Activated CD8-positive, alpha-beta memory T cell treated with anti-CD3 and anti-CD28 coated beads, Interleukin-2, amount 50 U/mL, for 48 hours (primary cell): Measurements from ENCODE around the gene GTPBP3.

Experiments
- DNase-seq: peaks from one replicate; pipeline ENCODE4 v3.0.0-alpha.2; 2020

The GTPBP3 gene

DNA sequence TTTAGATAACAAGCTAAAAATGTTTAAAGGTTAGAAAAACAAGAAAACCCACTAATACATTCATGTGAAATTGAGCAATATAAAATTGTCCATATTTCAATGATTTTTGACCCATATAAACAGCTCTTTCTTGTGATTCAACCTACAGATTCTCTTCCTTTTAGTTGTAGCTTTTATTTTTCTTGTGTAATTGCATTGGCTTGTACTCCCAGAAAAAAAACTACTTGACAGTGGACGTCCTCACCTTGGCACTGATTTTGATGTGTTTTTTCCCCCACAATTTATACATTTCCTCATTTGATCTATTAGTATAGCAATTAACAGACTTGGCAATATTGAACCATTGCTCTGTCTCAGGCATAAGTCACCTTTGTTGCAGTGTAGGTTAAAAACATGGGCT lies 51.9 kb downstream of the GTPBP3 start:
- no peak for DNase-seq

DNA sequence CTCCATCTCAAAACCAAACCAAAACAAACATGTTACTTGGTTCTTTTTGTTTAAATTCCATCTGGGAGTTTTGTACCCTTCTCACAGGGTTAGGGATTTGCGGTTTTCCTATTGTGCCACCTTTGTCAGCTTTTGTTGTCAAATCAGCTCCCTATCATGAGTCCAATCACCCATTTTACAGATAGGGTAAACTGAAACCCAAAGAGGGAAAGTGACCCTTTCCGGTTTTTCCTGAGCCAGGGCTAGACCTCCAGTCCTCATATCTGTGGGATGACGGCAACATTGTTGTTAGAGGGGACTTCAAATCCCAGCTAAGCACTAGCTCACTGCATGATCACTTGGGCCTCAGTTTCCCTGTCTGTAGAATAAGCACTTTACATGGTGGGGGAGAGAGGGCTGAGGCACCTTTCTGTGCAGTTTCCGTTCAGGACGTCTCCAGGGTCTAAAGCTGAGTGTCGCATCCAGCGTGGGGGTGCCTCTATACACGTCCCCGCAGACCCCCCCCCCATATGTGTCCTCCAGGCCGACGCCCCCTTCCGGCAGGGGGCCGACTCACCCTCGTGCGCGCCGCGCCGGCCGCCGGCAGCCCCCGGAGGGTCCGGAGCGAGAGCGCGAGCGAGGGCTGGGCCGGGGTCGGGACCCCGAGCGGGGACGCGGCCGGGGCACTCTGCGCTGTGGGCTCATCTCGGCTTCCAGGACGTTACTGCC lies 52.8 kb downstream of the GTPBP3 start:
- DNase-seq, result no peak

DNA sequence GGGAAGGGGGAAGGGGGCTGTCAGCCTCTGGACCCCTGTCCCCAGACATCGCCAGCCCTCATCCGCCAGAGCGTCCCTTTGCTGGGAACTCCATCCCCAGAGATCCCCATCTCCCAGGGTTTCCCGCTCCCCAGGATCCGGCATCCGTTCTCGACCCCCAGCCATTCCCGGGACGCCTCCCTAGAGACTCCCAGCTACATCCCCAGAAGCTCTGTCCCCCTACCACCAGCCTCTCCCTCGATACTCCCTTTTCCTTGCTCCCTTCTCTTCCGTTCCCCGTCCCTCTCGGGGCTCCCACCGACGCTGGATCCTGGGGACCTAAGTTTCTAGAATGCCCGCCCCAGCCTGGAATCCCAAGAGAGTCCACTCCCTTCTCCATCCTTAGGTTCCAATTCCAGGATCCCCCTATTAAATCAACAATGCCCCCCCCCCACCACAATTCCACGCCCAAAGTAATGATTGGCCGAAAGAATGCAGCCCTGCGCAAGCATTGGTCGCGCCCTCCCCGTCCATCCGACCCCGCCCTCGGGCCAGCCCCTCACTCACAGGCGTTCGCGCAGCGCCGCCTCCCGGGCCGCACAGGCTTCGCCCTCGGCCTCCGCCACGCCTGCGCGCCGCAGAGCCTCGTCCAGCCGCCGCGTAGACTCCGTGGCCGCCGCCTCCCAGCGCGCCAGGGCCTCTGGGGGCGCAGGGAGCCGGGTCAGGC lies 53.5 kb downstream of the GTPBP3 start:
- DNase-seq, result peak; percentile 93

DNA sequence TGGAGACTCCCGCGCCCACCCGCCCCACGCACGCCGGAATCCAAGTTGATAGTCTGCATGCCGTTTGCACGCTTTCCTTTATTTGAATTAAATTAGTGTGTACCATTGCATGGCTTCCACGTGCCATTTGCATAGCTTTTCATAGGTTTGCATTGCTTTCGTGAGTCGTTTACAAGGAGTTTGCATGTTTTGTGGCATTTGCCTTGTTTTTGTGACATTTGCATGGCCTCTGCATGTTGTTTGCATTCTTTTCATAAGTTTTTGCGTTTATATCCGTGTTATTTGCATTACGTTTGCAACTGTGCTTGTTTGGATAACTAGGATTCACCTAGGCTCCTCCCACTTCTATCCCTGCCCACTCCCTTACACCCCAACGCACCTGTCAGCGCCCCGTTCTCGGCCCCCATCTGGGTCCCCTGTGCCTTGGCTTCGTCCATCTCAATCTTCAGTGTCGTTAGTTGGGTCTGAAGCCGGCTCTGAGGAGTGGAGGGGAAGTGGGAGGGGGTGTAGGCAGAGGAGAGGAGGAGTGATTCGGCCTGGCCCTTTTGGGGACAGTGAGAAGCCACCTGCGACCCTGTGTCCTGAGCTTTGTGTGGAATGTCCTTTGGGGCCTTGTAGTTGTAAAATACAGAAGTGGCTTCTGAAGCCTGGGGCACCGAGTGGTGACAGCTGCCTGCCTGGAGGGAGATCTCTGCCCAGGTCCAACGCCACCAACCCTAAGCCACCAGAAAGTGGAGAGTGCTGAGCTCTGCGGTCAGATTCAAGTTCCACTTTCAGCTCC lies 54.2 kb downstream of the GTPBP3 start:
- no peak for DNase-seq
